ENCODE data around the gene CLIC6. TPM values are rescaled to one million over a fixed set of nuclear protein-coding genes. Genes with fewer than 3 reads are reported as not detected.

Gene CLIC6
- total and polyA plus RNA-seq, 9 of the 15 experiments (the other 6 are each of a cell fraction or from before 2014, with no cell fraction given), result not detected

GRCh38 chr21:34688145-34688544 is 19.4 kb downstream of the CLIC6 start (continued):
- TF ChIP-seq RBM17 (IDR thresholded peaks at IDR 0.05; ENCODE audit: borderline replicate concordance, low read depth, low read length) (no peak), FOXM1 (IDR thresholded peaks at IDR 0.05; ENCODE audit: low read depth) (no peak), FOXM1 (CRISPR knock-in tag; IDR thresholded peaks at IDR 0.05; ENCODE audit: low read depth) (no peak), PTBP1 (IDR thresholded peaks at IDR 0.05; ENCODE audit: low read depth, low read length) (no peak), TCF7 (IDR thresholded peaks at IDR 0.05; ENCODE audit: borderline replicate concordance) (no peak), SMC3 (conservative IDR thresholded peaks at IDR 0.05; ENCODE audit: insufficient read depth, low read depth, low read length) (peak; percentile 49), POLR3G (IDR thresholded peaks at IDR 0.05; ENCODE audit: extremely low read depth, insufficient read length, insufficient replicate concordance) (no peak)
- TF ChIP-seq, protein P1, sequence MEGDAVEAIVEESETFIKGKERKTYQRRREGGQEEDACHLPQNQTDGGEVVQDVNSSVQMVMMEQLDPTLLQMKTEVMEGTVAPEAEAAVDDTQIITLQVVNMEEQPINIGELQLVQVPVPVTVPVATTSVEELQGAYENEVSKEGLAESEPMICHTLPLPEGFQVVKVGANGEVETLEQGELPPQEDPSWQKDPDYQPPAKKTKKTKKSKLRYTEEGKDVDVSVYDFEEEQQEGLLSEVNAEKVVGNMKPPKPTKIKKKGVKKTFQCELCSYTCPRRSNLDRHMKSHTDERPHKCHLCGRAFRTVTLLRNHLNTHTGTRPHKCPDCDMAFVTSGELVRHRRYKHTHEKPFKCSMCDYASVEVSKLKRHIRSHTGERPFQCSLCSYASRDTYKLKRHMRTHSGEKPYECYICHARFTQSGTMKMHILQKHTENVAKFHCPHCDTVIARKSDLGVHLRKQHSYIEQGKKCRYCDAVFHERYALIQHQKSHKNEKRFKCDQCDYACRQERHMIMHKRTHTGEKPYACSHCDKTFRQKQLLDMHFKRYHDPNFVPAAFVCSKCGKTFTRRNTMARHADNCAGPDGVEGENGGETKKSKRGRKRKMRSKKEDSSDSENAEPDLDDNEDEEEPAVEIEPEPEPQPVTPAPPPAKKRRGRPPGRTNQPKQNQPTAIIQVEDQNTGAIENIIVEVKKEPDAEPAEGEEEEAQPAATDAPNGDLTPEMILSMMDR (IDR thresholded peaks at IDR 0.05 in 2 of 3, conservative IDR thresholded peaks at IDR 0.05 in 1 of 3; ENCODE audit: insufficient read depth in 2 of 3, low read depth in 1 of 3, low read length in 3 of 3), result peak; percentile 58 to 70 (median 58)

- no TSS peak for BruUV-seq (replicated peaks)
- POLR2A ChIA-PET, result interaction anchor here (0.6 kb wide), 2 partner anchors 68 to 151 kb away, joined by 3 to 4 read pairs; no protein-coding TSS in a partner anchor
Observed at GRCh38 chr21:34688715-34689114, 19.9 kb downstream of the CLIC6 start.

More at GRCh38 chr21:34688715-34689114, 19.9 kb downstream of the CLIC6 start:
- ATAC-seq (no peak), FAIRE-seq (no peak), DNase-seq (ENCODE audit: extremely low read depth in 1 of 4, low spot score in 3 of 4) (no peak)
- CTCF ChIA-PET (ENCODE audit: low intra/inter-chr PET ratio), result interaction anchor here (1.3 kb wide), 1 partner anchor 1252 kb away, joined by 3 read pairs; no protein-coding TSS in a partner anchor
- H3K9me1 ChIP-seq (ENCODE audit: control insufficient read depth, insufficient read depth, low read length), result no peaks in the 10 kb centered on the region
- 0 out of 2 replicates have a peak, but pooled peaks cover 4% of the 10 kb centered on the region for H4K20me1 ChIP-seq (replicated peaks; ENCODE audit: control insufficient read depth, insufficient read depth, low read length)
- intact Hi-C loops (cut with micrococcal nuclease), result no loop called here
- 6% methylated on average over 5 of the region's 5 CpGs for WGBS (ENCODE audit: insufficient coverage, low coverage, missing lambda C conversion rate)
- H3K79me2 ChIP-seq (ENCODE audit: control insufficient read depth, insufficient read depth, low read length), result no peaks in the 10 kb centered on the region
- H3K27me3 ChIP-seq (ENCODE audit: control insufficient read depth in 2 of 2, insufficient read depth in 2 of 2, low read length in 2 of 2), result peaks cover 25% of the 10 kb centered on the region in 2 experiments
- H3K27ac ChIP-seq (ENCODE audit: extremely low read depth, low read depth, low read length), result no peak overlapping the region
- H2AFZ ChIP-seq (ENCODE audit: low read depth, low read length), result no peak overlapping the region
- no peaks in the 10 kb centered on the region; a peak in 1 of 5 replicates for H3K4me1 ChIP-seq (replicated peaks in 1 of 2; ENCODE audit: control insufficient read depth in 2 of 2, insufficient read depth in 2 of 2, low read length in 2 of 2)
- in situ Hi-C loops (cut with MboI), result no loop called here
- no peaks in the 10 kb centered on the region for H3K36me3 ChIP-seq (ENCODE audit: control insufficient read depth, insufficient read depth, low read length)
- TF ChIP-seq ZNF316 (IDR thresholded peaks at IDR 0.05) (peak; percentile 20; the same call in 1 of the 2 replicates), NFIC (IDR thresholded peaks at IDR 0.05) (no peak), ZNF561 (CRISPR knock-in tag; conservative IDR thresholded peaks at IDR 0.05) (no peak)
- H3K9ac ChIP-seq (ENCODE audit: insufficient read depth in 1 of 2, low read depth in 2 of 2, low read length in 2 of 2), result no peak overlapping the region
- H3K9me3 ChIP-seq (replicated peaks; ENCODE audit: control insufficient read depth, insufficient read depth, low read depth, low read length), result no peaks in the 10 kb centered on the region
- H3K4me2 ChIP-seq (ENCODE audit: insufficient read depth, low read length), result no peak overlapping the region; the same call in 1 of the 2 replicates
- H3K4me3 ChIP-seq, result no peak overlapping the region
